Tibial nerve (tissue), 4 donors: ENCODE measurements around the gene LRRTM4. TPM values are rescaled to one million over a fixed set of nuclear protein-coding genes. Genes with fewer than 3 reads are reported as not detected.

ENCODE experiments used
- DNase-seq, 2 donors: peaks; one replicate each; pipeline ENCODE4 v3.0.0-alpha.2; 2019; ENCODE audit warnings: low spot score in 2 of 2
- H3K27ac ChIP-seq, 4 donors: fragments of 200-600 bp; sonication (generic) in 3 of 4; one replicate each; pipeline ENCODE4 v1.5.1; 2017 to 2019; ENCODE audit warnings: mild to moderate bottlenecking in 1 of 4
- H3K27me3 ChIP-seq, 2 donors: fragments of 200-600 bp; sonication (generic) in 1 of 2; one replicate each; pipeline versions ENCODE4 v1.5.1 to v1.6.0; 2017 to 2019
- H3K36me3 ChIP-seq, 3 donors: fragments of 200-600 bp; sonication (generic); one replicate each; pipeline ENCODE4 v1.5.1; 2018 to 2019
- H3K4me1 ChIP-seq, 4 donors: fragments of 200-600 bp; sonication (generic) in 3 of 4; one replicate each; pipeline ENCODE4 v1.5.1; 2017 to 2019
- H3K4me3 ChIP-seq, 4 donors: fragments of 200-600 bp; sonication (generic) in 3 of 4; one replicate each; pipeline ENCODE4 v1.5.1; 2017 to 2019; ENCODE audit warnings: mild to moderate bottlenecking in 1 of 4, moderate library complexity in 1 of 4
- H3K9me3 ChIP-seq, 4 donors: fragments of 200-600 bp; sonication (generic) in 3 of 4; one replicate each; pipeline ENCODE4 v1.5.1; 2017 to 2019
- CTCF ChIP-seq, 5 experiments: fragments of 200-600 bp in 3 of 5; fragments of 450-650 bp in 2 of 5; sonication (generic) in 3 of 5; IDR thresholded peaks; one replicate each; pipeline ENCODE4 v1.5.1; 2016 to 2019; ENCODE audit warnings: antibody characterized with exemption in 5 of 5, mild to moderate bottlenecking in 3 of 5, moderate library complexity in 2 of 5
- EP300 ChIP-seq, 2 donors: sonication (generic); formaldehyde crosslinking; IDR thresholded peaks; one replicate each; pipeline ENCODE4 v1.6.1; 2017; ENCODE audit warnings: antibody characterized with exemption in 2 of 2, mild to moderate bottlenecking in 1 of 2
- POLR2A ChIP-seq, 2 donors: fragments of 450-650 bp; IDR thresholded peaks; one replicate each; pipeline ENCODE4 v1.6.1; 2017; ENCODE audit warnings: antibody characterized with exemption in 2 of 2, mild to moderate bottlenecking in 2 of 2, moderate library complexity in 2 of 2
- WGBS, 2 donors: methylation state at CpG; one replicate each; pipeline ENCODE4 v1.1.5; 2018; 5-methylcytosine and 5-hydroxymethylcytosine counted together
- total RNA-seq, 4 donors: library from RNA; depleted of rRNA; stranded (reverse); fragments of >200 nt; gene quantifications; one replicate each; pipeline ENCODE4 v1.1.0, GENCODE V29; 2016

Gene LRRTM4
- total RNA-seq, 4 donors from 2014 or later, result 2.9 to 8.1 (median 7.6) TPM

- peaks cover 0 to 10% (median 0%) of the 10 kb centered on the region in 4 donors for H3K9me3 ChIP-seq
- no peak overlapping the region for H3K27ac ChIP-seq
- no peaks in the 10 kb centered on the region for H3K4me1 ChIP-seq
- no peaks in the 10 kb centered on the region for H3K36me3 ChIP-seq
- H3K4me3 ChIP-seq, result no peak overlapping the region
- DNase-seq, result no peak
- TF ChIP-seq EP300 (IDR thresholded peaks at IDR 0.05) (no peak), POLR2A (IDR thresholded peaks at IDR 0.05) (no peak), CTCF (IDR thresholded peaks at IDR 0.05) (no peak)
- no peaks in the 10 kb centered on the region for H3K27me3 ChIP-seq
These were observed 186.2 kb downstream of the LRRTM4 start for GRCh38 chr2:77336013-77336412.

GRCh38 chr2:77328134-77328931 lies 193.8 kb downstream of the LRRTM4 start:
- Histone ChIP-seq H3K27me3 (no peaks in the 10 kb centered on the region), H3K27ac (no peak overlapping the region), H3K4me1 (no peaks in the 10 kb centered on the region), H3K4me3 (no peak overlapping the region), H3K9me3 (peaks cover 0 to 5% (median 0%) of the 10 kb centered on the region in 4 donors), H3K36me3 (no peaks in the 10 kb centered on the region)
- 52 to 56% methylated on average over 5 of the region's 5 CpGs for WGBS, 2 donors
- DNase-seq, result no peak
- TF ChIP-seq CTCF (IDR thresholded peaks at IDR 0.05), result no peak
- TF ChIP-seq POLR2A (IDR thresholded peaks at IDR 0.05), result no peak
- no peak for TF ChIP-seq EP300 (IDR thresholded peaks at IDR 0.05)

DNA sequence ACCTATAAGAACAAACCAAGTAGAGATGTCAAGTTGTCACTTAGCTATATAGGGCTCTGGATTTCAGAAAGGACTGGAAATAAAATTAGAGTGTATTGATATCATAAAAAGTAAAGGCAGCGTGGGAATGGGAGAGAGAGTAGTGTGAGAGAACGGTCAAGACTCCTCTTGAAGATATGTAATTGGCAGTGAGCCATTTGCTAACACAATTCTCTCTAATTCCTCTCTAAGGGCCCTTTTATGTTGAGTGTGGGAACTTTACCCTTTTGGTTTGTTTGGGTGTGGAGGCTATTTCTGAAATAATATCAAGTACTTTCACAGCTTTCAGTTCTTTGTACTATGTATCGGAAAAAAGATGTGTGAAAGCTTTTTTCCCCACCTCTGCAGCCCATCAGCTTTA lies 196.8 kb downstream of the LRRTM4 start:
- H3K4me1 ChIP-seq, result no peaks in the 10 kb centered on the region
- no peak overlapping the region for H3K4me3 ChIP-seq
- DNase-seq, result no peak
- no peaks in the 10 kb centered on the region for H3K9me3 ChIP-seq
- 16 to 23% methylated on average over 3 of the region's 3 CpGs for WGBS, 2 donors
- TF ChIP-seq POLR2A (IDR thresholded peaks at IDR 0.05), result no peak
- TF ChIP-seq EP300 (IDR thresholded peaks at IDR 0.05), result no peak
- no peak for TF ChIP-seq CTCF (IDR thresholded peaks at IDR 0.05)
- H3K27me3 ChIP-seq, result no peaks in the 10 kb centered on the region
- no peaks in the 10 kb centered on the region for H3K36me3 ChIP-seq
- H3K27ac ChIP-seq, result no peak overlapping the region

DNA sequence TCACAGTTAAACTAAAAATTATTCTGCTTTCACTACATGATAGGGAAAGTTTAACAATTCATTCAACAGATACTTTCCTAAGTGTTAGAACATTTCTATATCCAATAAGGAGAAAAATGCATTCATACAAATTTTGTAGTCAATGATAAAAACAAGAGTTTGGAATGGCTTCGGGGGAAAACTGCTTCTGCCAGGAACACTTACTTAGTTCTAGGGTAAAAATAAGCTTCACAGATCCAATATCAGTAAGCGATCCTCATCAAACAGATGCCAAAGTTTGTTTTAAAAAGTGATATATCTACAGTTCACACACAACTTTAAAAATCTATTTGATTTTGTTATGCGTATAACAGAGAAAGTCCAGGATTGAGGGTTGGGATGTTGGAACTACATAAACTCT lies 199.7 kb downstream of the LRRTM4 start:
- Histone ChIP-seq H3K4me3 (no peak overlapping the region), H3K4me1 (no peaks in the 10 kb centered on the region), H3K27me3 (no peaks in the 10 kb centered on the region), H3K27ac (no peak overlapping the region), H3K36me3 (no peaks in the 10 kb centered on the region), H3K9me3 (no peaks in the 10 kb centered on the region)
- DNase-seq, result no peak
- no peak for TF ChIP-seq EP300 (IDR thresholded peaks at IDR 0.05)
- TF ChIP-seq CTCF (IDR thresholded peaks at IDR 0.05), result no peak
- TF ChIP-seq POLR2A (IDR thresholded peaks at IDR 0.05), result no peak
- 56 to 57% methylated on average over 3 of the region's 3 CpGs for WGBS, 2 donors

DNA sequence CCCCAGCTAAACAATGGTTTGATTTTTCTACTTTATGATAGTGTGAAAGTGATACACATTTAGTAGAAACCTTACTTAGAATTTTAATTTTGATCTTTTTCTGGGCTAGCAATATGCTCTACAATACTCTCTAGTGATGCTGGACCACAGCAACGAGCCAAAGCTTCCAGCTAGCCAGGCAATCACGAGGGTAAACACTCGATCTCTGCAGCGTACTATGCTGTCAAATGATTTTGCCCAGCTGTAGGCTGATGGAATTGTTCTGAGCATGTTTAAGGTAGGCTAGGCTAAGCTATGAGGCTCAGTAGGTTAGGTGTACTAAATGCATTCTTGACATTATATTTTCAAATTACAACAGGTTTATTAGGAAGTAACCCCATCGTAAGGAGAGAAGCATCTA lies 207.5 kb downstream of the LRRTM4 start:
- Histone ChIP-seq H3K27me3 (no peaks in the 10 kb centered on the region), H3K4me1 (no peaks in the 10 kb centered on the region), H3K27ac (no peak overlapping the region), H3K36me3 (no peaks in the 10 kb centered on the region), H3K4me3 (no peak overlapping the region), H3K9me3 (no peaks in the 10 kb centered on the region)
- TF ChIP-seq CTCF (IDR thresholded peaks at IDR 0.05), result no peak
- no peak for TF ChIP-seq POLR2A (IDR thresholded peaks at IDR 0.05)
- TF ChIP-seq EP300 (IDR thresholded peaks at IDR 0.05), result no peak
- WGBS, 2 donors, result 45 to 55% methylated on average over 5 of the region's 5 CpGs
- no peak for DNase-seq
